Right ventricle myocardium superior (tissue), 1 donor: Measurements from ENCODE around the gene KIF6. TPM values are rescaled to one million over a fixed set of nuclear protein-coding genes. Genes with fewer than 3 reads are reported as not detected.
"Not testable (repeated sequence)": the region's sequence is repeated elsewhere in the genome, so short reads cannot be mapped to it uniquely, and the experiment has no call there.

ENCODE experiments used
- ATAC-seq: fragments of 200-7000 bp; cut with Tn5 transposase; one replicate; pipeline ENCODE4 v1.9.1; 2020; ENCODE audit warnings: mild to moderate bottlenecking; ENCODE audit not compliant: poor library complexity
- DNase-seq: peaks from one replicate; pipeline ENCODE4 v3.0.0-alpha.2; 2020
- intact Hi-C: fragments of 100-400 bp; cut with DNase I; formaldehyde crosslinking; loops from one replicate; pipeline ENCODE4 v1.11.2; 2022
- total RNA-seq: library from RNA; stranded (reverse); fragmentation: NEBNext Ultra II Directional; extraction: Animal tissue kit (Norgen Biotek cat#: 25700); gene quantifications from one replicate; pipeline ENCODE4 v1.2.1, GENCODE V29; 2021
- donor health status: DM: no; HTN: yes; CAD: no; lungs with severe emphysema.

KIF6 gene
- total RNA-seq, 1 donor from 2014 or later: 0.27 TPM

DNA sequence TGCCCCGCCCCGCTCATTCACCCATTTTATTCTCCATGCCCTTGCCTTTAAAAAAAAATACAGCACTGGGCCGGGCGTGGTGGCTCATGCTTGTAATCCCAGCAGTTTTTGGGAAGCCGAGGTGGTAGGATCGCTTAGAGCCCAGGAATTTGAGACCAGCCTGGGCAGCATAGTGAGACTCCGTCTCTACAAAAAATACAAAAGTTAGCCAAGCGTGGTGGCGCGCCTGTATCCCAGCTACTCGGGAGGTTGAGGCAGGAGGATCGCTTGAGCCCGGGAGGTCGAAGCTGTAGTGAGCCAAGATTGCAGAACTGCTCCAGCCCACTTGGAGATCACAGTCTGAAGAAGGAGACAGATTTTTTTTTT lies 407 bp upstream of the KIF6 start:
- DNase-seq: no peak
- intact Hi-C loops: no loop called here
- ATAC-seq: no peak

- ATAC-seq, DNase-seq, intact Hi-C loops: not testable (repeated sequence)
Observed at GRCh38 chr6:39723350-39723749, 1.9 kb downstream of the KIF6 start.

DNA sequence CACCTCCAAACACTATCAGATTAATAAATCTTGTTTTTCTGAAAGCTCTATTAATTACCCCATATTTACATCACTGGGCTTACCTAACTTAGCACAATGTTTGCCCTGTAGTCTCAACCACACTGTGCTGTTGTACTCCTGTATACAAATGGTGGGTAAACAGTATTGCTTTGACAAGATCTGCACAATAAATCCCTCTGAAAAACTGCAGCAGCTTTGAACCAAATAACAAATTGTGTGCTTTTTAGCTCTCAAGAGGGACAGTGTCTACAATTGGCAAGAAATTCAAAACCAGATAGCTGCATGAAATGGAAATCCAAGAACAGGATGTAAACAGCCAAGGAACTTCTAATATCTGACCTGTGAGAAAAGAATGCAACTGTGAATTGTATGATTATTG lies 10.4 kb downstream of the KIF6 start:
- ATAC-seq: no peak
- intact Hi-C loops: no loop called here
- no peak for DNase-seq

DNA sequence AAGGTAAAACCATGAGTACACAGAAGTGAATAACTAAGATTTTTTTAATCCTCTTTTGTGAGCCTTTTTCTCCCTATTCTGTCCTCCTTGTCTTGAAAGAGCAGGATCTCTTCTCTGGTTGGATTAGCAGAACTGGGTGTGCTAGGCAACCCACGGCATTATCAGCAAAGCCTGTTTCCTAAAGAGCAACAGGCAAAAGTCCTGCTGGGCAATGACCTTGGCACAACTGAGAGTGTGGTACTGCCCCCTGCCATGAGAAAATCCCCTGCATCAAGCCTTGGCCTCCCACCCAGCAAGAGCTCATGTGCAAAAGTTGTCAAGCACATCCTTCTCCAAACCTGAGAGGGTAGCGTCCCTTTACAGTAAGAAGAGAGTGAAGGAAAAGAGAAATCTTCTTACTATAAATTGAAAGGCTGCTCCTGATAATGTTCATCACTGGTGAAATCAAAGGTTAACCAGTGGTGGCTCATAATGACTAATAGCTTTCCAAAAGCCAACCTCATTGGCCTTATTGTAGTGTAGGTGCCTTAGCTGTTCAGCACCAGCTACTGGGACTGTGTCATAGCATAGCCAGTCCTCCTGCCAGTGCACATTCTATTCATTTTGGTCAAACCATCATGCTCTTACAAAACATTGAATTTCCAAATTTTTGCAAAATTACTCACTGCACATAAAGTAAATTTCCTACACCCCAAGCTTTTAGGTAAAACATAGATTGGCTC lies 17.1 kb downstream of the KIF6 start:
- intact Hi-C loops: no loop called here
- DNase-seq: no peak
- no peak for ATAC-seq

GRCh38 chr6:39706819-39707335 lies 18.3 kb downstream of the KIF6 start:
- no peak for ATAC-seq
- intact Hi-C loops: no loop called here
- no peak for DNase-seq

DNA sequence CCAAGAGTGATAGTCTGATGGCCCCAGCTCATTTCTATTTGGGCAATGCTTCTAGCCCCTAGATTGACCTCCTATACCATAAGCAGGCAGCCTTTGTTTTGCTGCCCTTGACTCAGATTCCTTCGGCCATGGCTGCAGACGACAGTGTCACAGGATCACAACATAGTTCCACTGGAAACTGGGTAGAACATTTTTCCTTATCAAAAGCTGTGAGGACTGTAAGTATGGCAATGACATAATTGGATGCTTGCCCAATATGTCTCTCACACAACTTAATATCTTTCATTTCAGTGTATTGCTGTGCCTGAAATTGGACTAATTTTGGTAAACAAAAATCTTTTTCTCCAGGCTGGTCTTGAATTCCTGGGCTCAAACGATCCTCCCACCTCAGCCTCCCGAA lies 22.9 kb downstream of the KIF6 start:
- DNase-seq: no peak
- intact Hi-C loops: no loop called here
- no peak for ATAC-seq

DNA sequence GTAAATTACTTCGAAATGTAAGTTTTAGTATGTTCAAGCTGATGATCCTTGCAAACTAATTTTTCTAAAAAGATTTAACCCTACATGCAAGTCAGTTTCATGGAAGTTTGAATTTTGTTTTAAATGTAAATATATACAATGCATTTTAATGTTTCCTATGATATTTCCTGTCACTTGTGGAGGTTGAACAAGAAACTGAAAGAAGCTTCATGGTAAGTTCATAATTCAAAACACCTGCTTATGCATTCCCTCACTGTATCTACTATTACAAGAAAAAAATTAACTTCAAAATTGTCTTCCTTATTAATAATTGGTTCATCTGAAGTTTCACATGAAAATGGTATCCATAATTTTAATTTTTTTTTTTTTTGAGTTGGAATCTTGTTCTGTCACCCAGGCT lies 24.8 kb downstream of the KIF6 start:
- intact Hi-C loops: no loop called here
- DNase-seq: no peak
- ATAC-seq: no peak

DNA sequence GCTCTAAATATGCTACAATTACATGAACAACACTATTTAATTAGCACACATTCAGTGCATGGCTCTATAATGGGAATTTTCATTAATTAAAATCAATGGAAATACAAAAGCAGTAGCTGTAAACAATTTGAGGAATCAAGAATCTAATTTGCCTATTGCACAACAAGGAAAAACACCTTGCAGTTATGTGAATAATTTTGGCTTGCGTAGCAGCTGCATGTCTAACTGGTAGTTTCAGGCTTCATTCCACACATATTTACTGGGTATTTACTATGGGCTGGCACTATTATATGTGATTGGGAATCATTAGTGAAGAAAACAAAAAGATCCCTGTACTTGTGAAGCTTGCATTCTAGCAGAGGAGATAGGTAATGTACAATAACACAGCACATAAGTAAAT lies 26.4 kb downstream of the KIF6 start:
- intact Hi-C loops: no loop called here
- DNase-seq (no peak), ATAC-seq (no peak)

GRCh38 chr6:39696986-39697788 lies 28.0 kb downstream of the KIF6 start:
- ATAC-seq (no peak), DNase-seq (no peak)
- intact Hi-C loops: no loop called here

DNA sequence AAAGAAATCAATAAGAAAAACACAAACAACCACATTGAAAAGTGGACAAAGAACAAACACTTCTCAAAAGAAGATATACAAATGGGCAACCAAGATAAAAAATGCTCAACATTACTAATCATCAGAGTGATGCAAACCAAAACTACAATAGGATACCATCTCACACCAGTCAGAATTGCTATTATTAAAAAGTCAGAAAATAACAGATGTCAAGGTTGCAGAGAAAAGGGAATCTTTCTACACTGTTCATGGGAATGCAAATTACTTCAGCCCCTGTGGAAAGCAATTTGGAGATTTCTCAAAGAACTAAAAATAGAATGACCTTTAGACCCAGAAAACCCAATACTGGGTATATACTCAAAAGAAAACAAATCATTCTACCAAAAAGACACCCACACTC lies 29.8 kb downstream of the KIF6 start:
- intact Hi-C loops: no loop called here
- DNase-seq: no peak
- ATAC-seq: no peak

DNA sequence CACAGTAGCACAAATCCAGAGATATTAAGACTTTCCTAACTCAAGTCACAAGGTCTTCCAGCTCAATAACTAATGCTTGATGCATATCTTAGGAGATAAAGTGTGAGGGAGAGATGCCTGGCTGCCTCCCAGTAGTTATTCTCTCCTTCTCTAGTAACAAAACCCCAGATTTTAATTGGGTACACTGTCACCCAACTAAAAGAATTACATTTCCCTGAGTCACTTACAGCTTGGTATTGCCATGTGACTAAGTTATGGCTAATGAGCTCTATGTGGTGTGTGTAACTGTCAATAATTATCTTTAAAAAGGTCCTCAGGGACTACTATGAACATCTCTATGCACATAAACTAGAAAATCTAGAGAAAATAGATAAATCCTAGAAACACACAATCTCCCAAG lies 32.0 kb downstream of the KIF6 start:
- intact Hi-C loops: no loop called here
- DNase-seq (no peak), ATAC-seq (no peak)

DNA sequence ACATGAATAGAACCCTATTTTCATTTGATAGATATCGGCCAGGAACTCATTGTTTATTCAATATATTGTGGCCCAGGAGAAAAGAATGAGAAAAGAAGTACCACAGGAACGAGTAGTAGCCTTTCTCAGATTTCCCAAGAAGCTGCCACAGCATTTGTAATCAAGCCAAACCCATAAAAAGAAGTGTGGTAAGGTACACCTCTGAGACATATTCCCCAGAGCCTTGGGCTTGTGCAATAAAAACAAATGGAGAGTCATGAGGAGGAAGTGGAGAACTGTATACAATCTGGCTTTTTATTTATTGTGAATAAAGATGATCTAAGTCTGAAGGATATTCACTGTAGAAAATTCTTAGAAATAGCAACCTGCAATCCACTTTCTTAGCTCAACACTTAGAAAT lies 36.7 kb downstream of the KIF6 start:
- ATAC-seq (no peak), DNase-seq (no peak)
- intact Hi-C loops: no loop called here

- intact Hi-C loops: no loop called here
- DNase-seq (no peak), ATAC-seq (no peak)
Observed at GRCh38 chr6:39686976-39687375, 38.2 kb downstream of the KIF6 start.

GRCh38 chr6:39685938-39686337 lies 39.3 kb downstream of the KIF6 start:
- ATAC-seq (no peak), DNase-seq (no peak)
- intact Hi-C loops: no loop called here

DNA sequence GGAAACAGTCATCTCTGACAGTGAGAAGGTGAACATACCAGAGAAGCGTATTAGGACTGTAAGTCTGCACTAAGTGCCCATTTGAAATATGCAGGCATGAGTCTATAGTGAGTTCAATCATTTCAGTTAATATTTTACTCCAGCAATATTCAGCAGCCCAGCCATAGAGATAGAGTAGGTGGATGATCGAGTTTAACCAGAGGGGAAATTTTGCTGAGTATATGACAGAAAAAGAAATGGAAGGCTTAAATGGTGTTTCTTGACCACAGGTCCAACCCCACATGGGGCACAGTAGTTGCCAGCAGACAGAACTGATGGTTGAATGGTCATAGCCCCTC lies 39.8 kb downstream of the KIF6 start:
- DNase-seq (no peak), ATAC-seq (no peak)
- intact Hi-C loops: no loop called here

DNA sequence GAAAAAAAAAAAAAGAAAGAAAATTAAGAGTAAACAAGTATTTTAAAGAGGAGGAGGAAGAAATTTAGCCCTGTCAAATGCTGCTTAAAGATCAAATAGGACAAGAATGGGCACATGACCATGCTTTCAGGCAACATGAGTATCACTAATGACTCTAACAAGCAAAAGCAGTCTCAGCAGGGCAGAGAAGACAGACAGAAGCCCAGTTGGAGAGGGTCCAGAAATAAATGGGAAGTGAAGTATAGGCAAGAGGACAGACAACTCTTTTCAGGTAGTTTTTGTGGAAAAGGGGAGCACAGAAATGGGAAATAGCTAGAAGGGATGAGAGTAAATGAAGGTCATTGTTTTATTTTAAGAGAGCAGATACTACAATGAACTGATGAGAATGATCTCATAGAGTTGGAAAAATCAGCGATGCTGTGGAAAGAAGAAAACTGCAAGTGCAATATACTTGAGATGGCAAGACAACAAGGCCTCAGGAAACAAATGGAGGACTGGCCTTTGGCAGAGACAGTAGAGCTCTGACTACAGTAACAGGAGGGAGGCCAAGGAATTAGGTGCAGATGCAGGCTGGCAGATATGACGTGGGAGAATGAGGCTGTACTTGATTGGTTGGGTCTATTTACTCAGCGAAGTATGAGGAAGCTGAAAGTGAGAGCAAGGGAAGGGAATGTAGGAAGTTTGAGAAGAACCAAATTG lies 40.3 kb downstream of the KIF6 start:
- ATAC-seq (no peak), DNase-seq (no peak)
- intact Hi-C loops: no loop called here

GRCh38 chr6:39681674-39682121 lies 43.5 kb downstream of the KIF6 start:
- no peak for DNase-seq
- no peak for ATAC-seq
- intact Hi-C loops: no loop called here

DNA sequence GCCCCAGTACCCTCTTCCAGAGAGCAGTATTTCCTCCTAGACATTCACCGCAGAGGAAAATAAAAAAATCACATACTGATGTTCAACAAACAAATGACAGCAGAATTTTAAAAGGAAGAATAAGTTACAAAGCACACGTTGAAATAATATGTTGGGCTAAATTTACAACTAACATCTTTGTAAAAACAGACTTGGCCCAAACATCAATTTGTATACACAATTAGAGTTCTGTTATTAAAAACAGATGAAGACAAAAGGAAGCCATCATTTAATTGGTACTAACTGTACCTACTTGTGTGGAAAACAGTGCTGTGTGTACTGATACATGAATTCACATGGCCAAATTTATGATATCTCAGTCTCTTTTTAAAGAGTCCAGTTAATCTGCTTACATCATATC lies 46.3 kb downstream of the KIF6 start:
- ATAC-seq (no peak), DNase-seq (no peak)
- intact Hi-C loops: no loop called here

GRCh38 chr6:39677318-39677717 lies 47.9 kb downstream of the KIF6 start:
- ATAC-seq, DNase-seq, intact Hi-C loops: not testable (repeated sequence)

GRCh38 chr6:39670519-39670918 lies 54.7 kb downstream of the KIF6 start:
- intact Hi-C loops: no loop called here
- no peak for DNase-seq
- ATAC-seq: no peak
